Measurements from ENCODE around the gene GLI3.

DNA sequence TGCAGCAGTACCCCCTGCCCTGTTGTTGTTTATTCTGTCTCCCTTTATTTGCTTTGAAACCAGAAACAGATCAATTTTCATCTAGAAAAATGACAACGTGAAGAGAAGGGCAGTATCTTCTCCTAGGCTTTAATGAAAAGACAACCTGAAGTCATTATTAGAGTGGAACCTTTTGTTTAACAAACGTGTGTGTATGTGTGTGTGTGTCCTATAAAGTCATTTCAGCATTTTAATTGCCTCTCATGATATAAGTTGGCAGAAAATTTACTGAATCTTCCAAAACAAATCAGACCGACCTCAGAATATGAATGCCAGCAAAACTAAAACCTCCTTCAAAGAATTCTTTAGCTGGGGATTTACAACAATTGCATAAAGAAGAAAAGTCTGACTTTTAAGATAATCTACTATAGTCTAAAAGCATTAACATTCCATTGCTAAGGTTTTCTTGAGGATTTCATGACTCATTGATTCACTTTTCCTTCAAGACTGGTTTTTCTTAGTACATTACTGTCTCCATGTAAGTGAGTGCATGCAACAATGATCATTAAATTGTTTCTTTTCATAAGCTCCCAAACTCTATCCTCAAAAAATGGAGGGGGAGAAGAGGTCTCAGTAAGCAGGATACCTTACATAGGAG is 3.2 kb downstream of the GLI3 start:
- TF ChIP-seq, protein P1, sequence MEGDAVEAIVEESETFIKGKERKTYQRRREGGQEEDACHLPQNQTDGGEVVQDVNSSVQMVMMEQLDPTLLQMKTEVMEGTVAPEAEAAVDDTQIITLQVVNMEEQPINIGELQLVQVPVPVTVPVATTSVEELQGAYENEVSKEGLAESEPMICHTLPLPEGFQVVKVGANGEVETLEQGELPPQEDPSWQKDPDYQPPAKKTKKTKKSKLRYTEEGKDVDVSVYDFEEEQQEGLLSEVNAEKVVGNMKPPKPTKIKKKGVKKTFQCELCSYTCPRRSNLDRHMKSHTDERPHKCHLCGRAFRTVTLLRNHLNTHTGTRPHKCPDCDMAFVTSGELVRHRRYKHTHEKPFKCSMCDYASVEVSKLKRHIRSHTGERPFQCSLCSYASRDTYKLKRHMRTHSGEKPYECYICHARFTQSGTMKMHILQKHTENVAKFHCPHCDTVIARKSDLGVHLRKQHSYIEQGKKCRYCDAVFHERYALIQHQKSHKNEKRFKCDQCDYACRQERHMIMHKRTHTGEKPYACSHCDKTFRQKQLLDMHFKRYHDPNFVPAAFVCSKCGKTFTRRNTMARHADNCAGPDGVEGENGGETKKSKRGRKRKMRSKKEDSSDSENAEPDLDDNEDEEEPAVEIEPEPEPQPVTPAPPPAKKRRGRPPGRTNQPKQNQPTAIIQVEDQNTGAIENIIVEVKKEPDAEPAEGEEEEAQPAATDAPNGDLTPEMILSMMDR (conservative IDR thresholded peaks at IDR 0.05; ENCODE audit: low read length): no peak
- no peak for TF ChIP-seq EZH2phosphoT487 (IDR thresholded peaks at IDR 0.05; ENCODE audit: borderline replicate concordance)

Measured in Loucy (cell line).